ENCODE data around the gene SERPINE2. TPM values are rescaled to one million over a fixed set of nuclear protein-coding genes. Genes with fewer than 3 reads are reported as not detected.

SERPINE2 gene
- total and polyA plus RNA-seq, 2 donors, result 11.0 to 24.6 TPM

DNA sequence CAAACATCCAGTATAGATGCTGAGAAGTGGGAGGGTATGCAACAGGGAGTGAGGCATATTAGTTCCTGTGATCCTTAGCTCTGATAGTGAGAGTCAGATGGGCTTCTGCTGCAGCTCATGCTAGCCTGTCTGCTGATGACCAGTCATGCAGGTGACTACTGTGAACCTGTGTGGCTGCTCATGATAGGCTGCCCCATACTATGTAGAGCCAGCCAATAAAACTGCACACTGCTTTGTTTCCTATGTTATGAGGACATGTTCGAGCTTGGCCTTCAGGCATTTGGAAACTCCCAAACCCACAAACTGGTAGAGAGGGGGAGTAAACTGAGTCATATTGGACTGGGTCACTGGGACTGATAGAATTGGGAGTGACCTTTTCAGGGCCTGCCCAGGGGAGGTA lies 20.1 kb upstream of the SERPINE2 start:
- H3K27ac ChIP-seq (ENCODE audit: low read depth in 1 of 2, low read length in 1 of 2), result no peak overlapping the region
- no peaks in the 10 kb centered on the region for H3K36me3 ChIP-seq (ENCODE audit: control insufficient read depth in 2 of 2, insufficient read depth in 2 of 2, low read length in 1 of 2)
- no peak overlapping the region for H3K4me3 ChIP-seq (ENCODE audit: low read length in 2 of 2)
- no peaks in the 10 kb centered on the region for H3K9me3 ChIP-seq (ENCODE audit: control insufficient read depth in 2 of 2, insufficient read depth in 1 of 2, low read length in 1 of 2)
- no peak for DNase-seq (ENCODE audit: low read depth in 6 of 9, low spot score in 9 of 9)
- H3K4me1 ChIP-seq (ENCODE audit: control insufficient read depth in 2 of 2, insufficient read depth in 2 of 2, low read length in 2 of 2), result no peaks in the 10 kb centered on the region
- H3K27me3 ChIP-seq (ENCODE audit: control insufficient read depth in 2 of 2, insufficient read depth in 1 of 2, low read length in 1 of 2), result no peaks in the 10 kb centered on the region
- WGBS, result 100% methylated on average over 1 of the region's 1 CpG

DNA sequence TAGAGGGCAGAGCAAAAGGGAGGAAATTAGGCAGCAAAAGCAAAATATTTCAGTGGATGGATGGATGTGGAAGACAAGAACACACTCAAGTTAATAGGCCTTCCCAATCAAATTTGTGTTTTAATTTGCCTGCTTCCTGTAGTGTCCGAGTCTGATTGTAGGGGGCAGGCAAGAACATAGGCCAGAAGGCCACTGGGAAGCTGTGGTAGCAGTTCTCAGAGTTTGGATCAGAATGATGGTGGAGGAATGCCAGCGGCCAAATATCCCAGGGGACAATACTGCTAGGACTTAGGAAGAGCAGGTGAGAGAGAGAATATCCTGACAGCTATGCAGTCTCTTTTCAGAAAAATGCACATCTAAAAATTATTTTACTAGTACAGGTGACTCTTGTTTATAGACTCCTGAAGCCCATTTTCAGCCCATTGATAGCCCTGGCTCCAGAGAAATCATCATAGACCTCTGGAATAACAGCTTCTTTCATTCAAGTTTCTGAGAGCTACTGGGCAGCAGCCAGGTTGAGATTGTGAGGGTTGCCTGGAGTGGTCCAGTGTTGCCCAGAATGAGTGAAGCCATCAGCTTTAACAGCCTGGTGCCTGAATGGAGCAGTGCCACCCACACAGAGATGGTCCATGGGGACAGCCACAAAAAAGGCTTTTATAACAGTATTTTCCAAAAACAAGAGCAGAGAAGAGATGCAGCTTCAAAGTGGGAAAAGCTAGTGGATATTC lies 19.1 kb upstream of the SERPINE2 start:
- no peak overlapping the region for H3K27ac ChIP-seq (ENCODE audit: low read depth in 1 of 2, low read length in 1 of 2)
- no peak for DNase-seq (ENCODE audit: low read depth in 6 of 9, low spot score in 9 of 9)
- no peaks in the 10 kb centered on the region for H3K36me3 ChIP-seq (ENCODE audit: control insufficient read depth in 2 of 2, insufficient read depth in 2 of 2, low read length in 1 of 2)
- H3K27me3 ChIP-seq (ENCODE audit: control insufficient read depth in 2 of 2, insufficient read depth in 1 of 2, low read length in 1 of 2), result no peaks in the 10 kb centered on the region
- WGBS, result 93% methylated on average over 2 of the region's 2 CpGs
- H3K9me3 ChIP-seq (ENCODE audit: control insufficient read depth in 2 of 2, insufficient read depth in 1 of 2, low read length in 1 of 2), result no peaks in the 10 kb centered on the region
- H3K4me3 ChIP-seq (ENCODE audit: low read length in 2 of 2), result no peak overlapping the region
- H3K4me1 ChIP-seq (ENCODE audit: control insufficient read depth in 2 of 2, insufficient read depth in 2 of 2, low read length in 2 of 2), result no peaks in the 10 kb centered on the region

DNA sequence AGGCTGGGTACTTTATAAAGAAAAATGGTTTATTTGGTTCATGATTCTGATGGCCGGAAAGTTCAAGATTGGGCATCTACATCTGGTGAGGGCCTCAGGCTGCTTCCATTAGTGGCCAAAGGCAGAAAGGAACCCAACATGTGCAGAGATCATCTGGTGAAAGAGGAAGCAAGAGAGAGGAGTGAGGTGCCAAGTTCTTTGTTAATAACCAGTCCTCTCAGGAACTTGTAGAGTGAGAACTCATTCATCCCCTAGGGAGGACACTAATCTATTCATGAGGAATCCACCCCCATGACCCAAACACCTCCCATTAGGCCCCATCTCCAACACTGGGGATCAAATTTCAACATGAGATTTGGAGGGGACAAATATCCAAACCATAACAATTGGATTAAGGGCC lies 17.8 kb upstream of the SERPINE2 start:
- 98% methylated on average over 1 of the region's 1 CpG for WGBS
- Histone ChIP-seq H3K4me1 (ENCODE audit: control insufficient read depth in 2 of 2, insufficient read depth in 2 of 2, low read length in 2 of 2) (no peaks in the 10 kb centered on the region), H3K36me3 (ENCODE audit: control insufficient read depth in 2 of 2, insufficient read depth in 2 of 2, low read length in 1 of 2) (no peaks in the 10 kb centered on the region), H3K4me3 (ENCODE audit: low read length in 2 of 2) (no peak overlapping the region), H3K9me3 (ENCODE audit: control insufficient read depth in 2 of 2, insufficient read depth in 1 of 2, low read length in 1 of 2) (no peaks in the 10 kb centered on the region), H3K27ac (ENCODE audit: low read depth in 1 of 2, low read length in 1 of 2) (no peak overlapping the region), H3K27me3 (ENCODE audit: control insufficient read depth in 2 of 2, insufficient read depth in 1 of 2, low read length in 1 of 2) (no peaks in the 10 kb centered on the region)
- no peak for DNase-seq (ENCODE audit: low read depth in 6 of 9, low spot score in 9 of 9)

DNA sequence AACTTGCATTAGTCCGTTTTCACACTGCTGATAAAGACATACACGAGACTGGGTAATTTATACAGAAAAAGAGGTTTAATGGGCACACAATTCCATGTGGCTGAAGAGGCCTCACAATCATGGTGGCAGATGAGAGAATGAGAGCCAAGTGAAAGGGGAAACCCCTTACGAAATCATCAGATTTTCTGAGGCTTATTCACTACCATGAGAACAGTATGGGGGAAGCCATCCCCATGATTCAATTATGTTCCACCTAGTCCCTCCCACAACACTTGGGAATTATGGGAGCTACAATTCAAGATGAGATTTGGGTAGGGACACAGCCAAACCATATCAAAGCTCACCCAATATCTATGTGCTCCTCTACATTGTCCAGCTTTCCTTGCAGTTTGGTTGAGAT lies 16.0 kb upstream of the SERPINE2 start:
- H3K9me3 ChIP-seq (ENCODE audit: control insufficient read depth in 2 of 2, insufficient read depth in 1 of 2, low read length in 1 of 2), result no peaks in the 10 kb centered on the region
- H3K4me3 ChIP-seq (ENCODE audit: low read length in 2 of 2), result no peak overlapping the region
- H3K4me1 ChIP-seq (ENCODE audit: control insufficient read depth in 2 of 2, insufficient read depth in 2 of 2, low read length in 2 of 2), result no peaks in the 10 kb centered on the region
- WGBS, result 98% methylated on average over 3 of the region's 3 CpGs
- no peak overlapping the region for H3K27ac ChIP-seq (ENCODE audit: low read depth in 1 of 2, low read length in 1 of 2)
- DNase-seq (ENCODE audit: low read depth in 6 of 9, low spot score in 9 of 9), result no peak
- H3K27me3 ChIP-seq (ENCODE audit: control insufficient read depth in 2 of 2, insufficient read depth in 1 of 2, low read length in 1 of 2), result no peaks in the 10 kb centered on the region
- H3K36me3 ChIP-seq (ENCODE audit: control insufficient read depth in 2 of 2, insufficient read depth in 2 of 2, low read length in 1 of 2), result no peaks in the 10 kb centered on the region

DNA sequence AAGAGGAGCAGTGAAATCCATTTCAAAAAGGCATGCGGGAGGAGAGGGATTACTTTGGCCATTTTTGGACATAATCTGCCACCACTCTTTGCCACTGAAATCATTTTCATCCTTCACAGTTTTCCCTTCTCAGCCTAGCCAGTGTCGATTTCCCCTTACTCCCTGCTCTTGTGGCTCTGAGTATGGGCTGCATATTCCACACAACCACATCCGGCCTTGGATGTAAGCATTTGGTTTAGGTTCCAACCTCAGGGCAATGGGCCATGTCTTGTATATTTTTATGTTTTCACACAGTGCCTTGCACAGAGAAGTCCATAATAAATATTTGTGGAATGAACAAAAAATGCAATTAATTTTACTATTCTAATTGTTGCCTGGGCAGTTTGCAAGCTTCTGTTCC lies 7.7 kb upstream of the SERPINE2 start:
- Histone ChIP-seq H3K27ac (ENCODE audit: low read depth in 1 of 2, low read length in 1 of 2) (no peak overlapping the region), H3K27me3 (ENCODE audit: control insufficient read depth in 2 of 2, insufficient read depth in 1 of 2, low read length in 1 of 2) (peaks cover 4 to 17% of the 10 kb centered on the region in 2 donors), H3K4me1 (ENCODE audit: control insufficient read depth in 2 of 2, insufficient read depth in 2 of 2, low read length in 2 of 2) (no peaks in the 10 kb centered on the region), H3K36me3 (ENCODE audit: control insufficient read depth in 2 of 2, insufficient read depth in 2 of 2, low read length in 1 of 2) (no peaks in the 10 kb centered on the region), H3K9me3 (ENCODE audit: control insufficient read depth in 2 of 2, insufficient read depth in 1 of 2, low read length in 1 of 2) (no peaks in the 10 kb centered on the region), H3K4me3 (ENCODE audit: low read length in 2 of 2) (no peak overlapping the region)
- DNase-seq (ENCODE audit: low read depth in 6 of 9, low spot score in 9 of 9), result no peak
- WGBS, result 92% methylated on average over 3 of the region's 3 CpGs

DNA sequence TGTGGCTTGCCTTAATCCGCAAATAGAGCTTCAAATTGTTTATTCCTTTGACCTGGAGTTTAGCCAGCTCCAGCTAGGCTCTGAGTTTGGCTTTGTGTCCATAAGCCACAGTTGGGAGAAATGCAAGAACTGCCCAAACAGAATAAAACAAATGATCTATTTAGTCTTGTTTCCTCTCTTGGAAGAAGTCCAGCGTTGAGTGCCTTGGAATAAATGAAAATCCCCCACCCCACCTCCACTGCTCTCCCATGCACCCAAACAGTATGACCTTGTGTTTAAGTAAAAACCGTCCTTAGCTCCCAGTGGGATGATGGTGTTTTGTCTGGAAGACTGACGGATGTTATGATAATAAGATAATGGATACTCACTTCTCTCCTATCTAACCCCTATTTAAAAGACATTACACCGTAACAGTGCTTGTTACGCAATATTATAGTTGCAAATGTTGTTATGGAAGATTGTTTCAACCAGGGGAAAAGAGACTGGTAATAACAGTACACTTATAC lies 3.2 kb upstream of the SERPINE2 start:
- no peak for DNase-seq (ENCODE audit: low read depth in 6 of 9, low spot score in 9 of 9)
- Histone ChIP-seq H3K27me3 (ENCODE audit: control insufficient read depth in 2 of 2, insufficient read depth in 1 of 2, low read length in 1 of 2) (peaks cover 34 to 54% of the 10 kb centered on the region in 2 donors), H3K4me1 (ENCODE audit: control insufficient read depth in 2 of 2, insufficient read depth in 2 of 2, low read length in 2 of 2) (peaks cover 0 to 12% of the 10 kb centered on the region in 2 donors), H3K36me3 (ENCODE audit: control insufficient read depth in 2 of 2, insufficient read depth in 2 of 2, low read length in 1 of 2) (no peaks in the 10 kb centered on the region), H3K27ac (ENCODE audit: low read depth in 1 of 2, low read length in 1 of 2) (no peak overlapping the region), H3K9me3 (ENCODE audit: control insufficient read depth in 2 of 2, insufficient read depth in 1 of 2, low read length in 1 of 2) (peaks cover 0 to 3% of the 10 kb centered on the region in 2 donors), H3K4me3 (ENCODE audit: low read length in 2 of 2) (no peak overlapping the region)
- 90% methylated on average over 6 of the region's 6 CpGs for WGBS

DNA sequence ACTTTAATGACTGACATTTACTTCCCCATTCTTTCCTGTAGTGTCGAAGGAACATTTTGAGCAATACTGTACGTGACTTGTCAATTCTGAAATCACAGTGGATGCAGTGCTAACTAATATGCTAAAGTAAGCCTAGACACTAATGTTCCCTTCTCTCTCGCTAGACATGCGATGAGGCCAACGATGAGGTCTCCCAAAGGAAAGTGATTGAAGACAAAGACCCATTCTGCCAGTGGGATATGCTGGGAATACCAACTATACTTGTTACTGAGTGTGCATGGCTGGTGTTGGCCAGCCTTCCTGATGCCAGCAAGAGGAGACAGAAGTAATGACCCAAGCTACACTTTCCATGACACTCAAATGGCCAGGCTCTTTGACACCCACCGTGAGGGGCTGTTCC lies 2.5 kb upstream of the SERPINE2 start:
- peaks cover 0 to 3% of the 10 kb centered on the region in 2 donors for H3K9me3 ChIP-seq (ENCODE audit: control insufficient read depth in 2 of 2, insufficient read depth in 1 of 2, low read length in 1 of 2)
- H3K27ac ChIP-seq (ENCODE audit: low read depth in 1 of 2, low read length in 1 of 2), result no peak overlapping the region
- peaks cover 0 to 14% of the 10 kb centered on the region in 2 donors for H3K4me1 ChIP-seq (ENCODE audit: control insufficient read depth in 2 of 2, insufficient read depth in 2 of 2, low read length in 2 of 2)
- H3K36me3 ChIP-seq (ENCODE audit: control insufficient read depth in 2 of 2, insufficient read depth in 2 of 2, low read length in 1 of 2), result no peaks in the 10 kb centered on the region
- peaks cover 36 to 60% of the 10 kb centered on the region in 2 donors for H3K27me3 ChIP-seq (ENCODE audit: control insufficient read depth in 2 of 2, insufficient read depth in 1 of 2, low read length in 1 of 2)
- WGBS, result 88% methylated on average over 6 of the region's 6 CpGs
- no peak overlapping the region for H3K4me3 ChIP-seq (ENCODE audit: low read length in 2 of 2)
- no peak for DNase-seq (ENCODE audit: low read depth in 6 of 9, low spot score in 9 of 9)

DNA sequence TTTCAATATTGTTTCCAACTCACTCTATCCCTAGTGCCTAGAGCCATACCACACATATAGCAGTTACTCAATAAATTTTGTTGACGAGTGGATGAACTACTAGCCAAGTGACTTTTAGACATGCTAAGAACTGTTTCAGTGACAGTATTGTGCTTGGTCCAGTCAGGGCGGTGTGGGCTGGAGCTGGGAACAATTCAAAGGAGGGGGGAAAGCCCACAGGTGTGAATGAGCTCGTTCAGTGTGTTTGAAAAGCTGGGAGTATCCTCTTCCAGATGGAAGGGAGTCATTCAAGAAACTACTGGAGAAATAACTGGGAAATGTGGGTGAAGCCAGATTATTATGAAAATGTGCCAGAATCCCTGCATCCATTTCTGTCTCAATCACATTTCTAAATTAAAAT lies 1.7 kb upstream of the SERPINE2 start:
- WGBS, result 91% methylated on average over 3 of the region's 3 CpGs
- Histone ChIP-seq H3K27ac (ENCODE audit: low read depth in 1 of 2, low read length in 1 of 2) (no peak overlapping the region), H3K36me3 (ENCODE audit: control insufficient read depth in 2 of 2, insufficient read depth in 2 of 2, low read length in 1 of 2) (no peaks in the 10 kb centered on the region), H3K27me3 (ENCODE audit: control insufficient read depth in 2 of 2, insufficient read depth in 1 of 2, low read length in 1 of 2) (peaks cover 36 to 62% of the 10 kb centered on the region in 2 donors), H3K4me3 (ENCODE audit: low read length in 2 of 2) (no peak overlapping the region), H3K4me1 (ENCODE audit: control insufficient read depth in 2 of 2, insufficient read depth in 2 of 2, low read length in 2 of 2) (peaks cover 0 to 14% of the 10 kb centered on the region in 2 donors), H3K9me3 (ENCODE audit: control insufficient read depth in 2 of 2, insufficient read depth in 1 of 2, low read length in 1 of 2) (peaks cover 0 to 3% of the 10 kb centered on the region in 2 donors)
- DNase-seq (ENCODE audit: low read depth in 6 of 9, low spot score in 9 of 9), result no peak

DNA sequence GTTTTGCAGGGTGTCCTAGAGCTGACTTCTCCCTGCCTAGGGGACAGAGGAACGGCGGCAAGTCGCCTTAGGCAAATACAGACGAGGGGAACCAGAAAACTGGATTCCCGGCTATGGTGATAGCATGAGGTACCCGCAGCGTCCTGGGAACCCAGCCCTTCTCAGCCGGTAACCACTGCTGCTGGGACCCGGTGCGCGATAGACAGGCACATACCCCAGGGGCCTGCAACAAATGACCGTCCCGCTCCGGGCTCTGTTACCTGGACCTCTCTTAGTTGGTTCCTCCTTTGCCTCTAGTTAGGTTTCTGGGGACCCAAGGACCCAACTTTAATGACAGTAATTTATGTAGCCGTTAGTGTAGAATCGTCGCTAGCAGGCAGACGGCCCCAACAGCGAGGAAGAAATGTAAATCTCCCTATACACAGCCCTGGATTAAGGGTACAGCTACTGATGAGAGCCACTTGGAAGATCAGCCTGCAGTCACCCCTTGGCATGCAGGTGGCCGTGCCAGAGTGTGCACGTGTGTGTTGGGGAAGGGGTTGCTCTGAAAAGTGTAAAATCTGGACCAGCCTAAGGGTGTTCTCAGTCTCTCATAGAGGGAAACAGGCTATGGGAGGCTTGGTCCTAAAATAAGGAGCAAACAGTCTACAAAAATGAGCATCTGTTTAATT lies 819 bp upstream of the SERPINE2 start:
- H3K9me3 ChIP-seq (ENCODE audit: control insufficient read depth in 2 of 2, insufficient read depth in 1 of 2, low read length in 1 of 2), result peaks cover 0 to 3% of the 10 kb centered on the region in 2 donors
- no peaks in the 10 kb centered on the region for H3K36me3 ChIP-seq (ENCODE audit: control insufficient read depth in 2 of 2, insufficient read depth in 2 of 2, low read length in 1 of 2)
- H3K4me3 ChIP-seq (ENCODE audit: low read length in 2 of 2), result peak overlapping the region in 1 of 2 donors; percentile 66
- no peak overlapping the region for H3K27ac ChIP-seq (ENCODE audit: low read depth in 1 of 2, low read length in 1 of 2)
- no peak for DNase-seq (ENCODE audit: low read depth in 6 of 9, low spot score in 9 of 9)
- 6% methylated on average over 21 of the region's 21 CpGs for WGBS
- peaks cover 36 to 64% of the 10 kb centered on the region in 2 donors for H3K27me3 ChIP-seq (ENCODE audit: control insufficient read depth in 2 of 2, insufficient read depth in 1 of 2, low read length in 1 of 2)
- H3K4me1 ChIP-seq (ENCODE audit: control insufficient read depth in 2 of 2, insufficient read depth in 2 of 2, low read length in 2 of 2), result peaks cover 0 to 14% of the 10 kb centered on the region in 2 donors
